COR-L47 (cell line): ENCODE data around the gene EMILIN3.

Experiments
- DNase-seq: peaks from one replicate; lab custom pipeline; 2025; lab: John Stamatoyannopoulos, UW

EMILIN3 gene

DNA sequence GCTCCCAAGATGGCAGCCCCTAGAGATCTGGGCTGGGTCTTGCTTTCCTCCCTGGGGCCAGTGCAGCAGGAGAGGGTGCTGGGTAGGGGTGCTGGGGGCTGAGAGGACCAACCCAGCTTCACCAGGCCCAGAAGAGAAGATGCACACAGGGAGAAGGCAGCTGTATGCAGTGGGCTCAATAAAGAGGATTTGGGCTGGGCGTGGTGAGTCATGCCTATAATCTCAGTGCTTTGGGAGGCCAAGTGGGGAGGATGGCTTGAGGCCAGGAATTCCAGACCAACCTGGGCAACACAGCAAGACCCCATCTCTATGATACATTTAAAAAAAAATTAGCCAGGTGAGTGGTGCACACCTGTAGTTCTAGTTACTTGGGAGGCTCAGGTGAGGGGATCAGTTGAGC lies 25.7 kb upstream of the EMILIN3 start:
- DNase-seq = no peak

DNA sequence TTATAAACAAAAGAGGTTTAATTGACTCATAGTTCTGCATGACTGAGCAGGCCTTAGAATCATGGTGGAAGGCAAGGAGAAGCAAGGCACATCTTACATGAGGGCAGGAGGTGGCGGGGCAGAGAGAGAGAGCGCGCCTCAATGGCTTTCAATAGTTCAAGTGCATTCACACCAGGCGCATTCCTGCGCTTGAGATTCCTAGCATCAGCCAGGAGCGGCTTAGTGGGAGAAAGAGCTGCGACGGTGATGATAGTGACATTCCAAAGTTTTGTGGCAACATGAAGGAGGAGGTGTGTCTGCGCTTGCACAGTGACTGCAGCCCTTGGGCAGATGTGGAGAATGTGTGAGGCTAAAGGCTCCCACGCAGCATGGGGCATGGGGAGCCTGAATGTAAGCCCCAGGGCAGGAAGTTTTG lies 25.0 kb upstream of the EMILIN3 start:
- DNase-seq = no peak

- DNase-seq = no peak
These were observed 24.3 kb upstream of the EMILIN3 start for GRCh38 chr20:41390889-41391288.

- no peak for DNase-seq
These were observed 20.8 kb upstream of the EMILIN3 start for GRCh38 chr20:41387444-41387851.

DNA sequence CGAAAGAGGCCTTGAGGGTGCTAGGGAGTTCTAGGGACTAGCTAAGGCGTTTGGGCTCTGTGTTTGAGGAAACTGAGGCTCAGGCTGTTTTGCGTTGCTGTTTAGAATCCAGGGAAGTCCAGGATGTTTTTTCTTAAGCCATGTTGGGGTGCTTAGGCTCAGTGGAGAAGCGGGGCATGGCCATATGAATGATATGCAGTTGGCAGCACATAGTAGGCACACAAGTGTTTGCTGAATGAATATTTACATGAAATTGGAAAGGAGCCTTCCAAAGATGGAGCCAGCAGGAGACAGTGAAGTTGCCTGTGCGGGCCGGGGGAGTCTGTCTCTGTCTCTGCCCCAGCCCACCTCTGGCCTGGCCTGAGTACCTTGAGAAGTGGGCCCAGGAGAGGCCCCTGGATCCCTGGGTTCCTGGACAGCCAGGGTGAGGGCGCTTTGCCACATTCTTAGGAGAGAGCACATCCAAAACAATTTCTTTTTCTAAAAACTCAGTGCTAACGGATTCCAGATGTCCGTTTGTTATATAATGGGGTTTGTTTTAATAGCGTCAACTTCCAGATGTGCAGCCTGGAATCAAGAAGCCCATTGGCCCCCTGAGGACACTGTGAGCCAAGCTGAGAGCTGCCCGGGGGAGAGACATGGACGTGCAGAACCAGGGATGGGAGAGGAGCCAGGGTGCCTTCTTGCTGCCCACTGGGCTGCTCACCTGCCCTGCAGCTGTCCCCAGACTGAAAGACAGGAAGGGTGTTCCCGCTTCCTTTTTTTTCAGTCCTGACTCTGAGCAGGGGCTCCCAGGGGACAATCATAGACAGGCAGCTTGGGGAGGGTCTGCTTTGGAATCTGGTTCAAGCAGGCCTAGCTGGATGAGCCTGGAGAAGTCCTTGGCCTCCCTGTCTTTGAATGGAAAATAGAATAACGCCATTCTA lies 20.1 kb upstream of the EMILIN3 start:
- no peak for DNase-seq

DNA sequence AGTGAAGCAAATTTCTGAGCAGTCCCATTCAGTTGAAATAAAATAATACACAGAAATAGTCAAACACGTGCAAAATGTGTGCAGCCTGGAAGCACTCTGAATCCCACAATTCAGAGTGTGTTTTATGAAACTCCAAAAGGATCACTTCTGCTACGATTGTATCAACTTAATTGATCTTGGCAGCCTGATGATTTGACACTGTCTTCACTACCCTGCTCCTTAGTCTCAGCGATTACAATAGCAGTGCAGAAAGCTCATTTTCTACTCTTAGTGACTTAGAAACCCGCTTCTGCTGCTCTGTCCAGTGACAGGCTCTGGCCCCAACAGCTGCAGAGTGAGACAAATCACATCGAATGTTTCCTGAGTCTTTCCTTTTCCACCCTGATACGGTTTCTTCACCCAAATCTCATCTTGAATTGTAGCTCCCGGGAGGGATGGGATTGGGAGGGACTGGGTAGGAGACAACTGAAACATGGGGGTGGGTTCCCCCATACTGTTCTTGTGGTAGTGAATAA lies 16.2 kb upstream of the EMILIN3 start:
- DNase-seq = no peak

- no peak for DNase-seq
These were observed 14.1 kb upstream of the EMILIN3 start for GRCh38 chr20:41380551-41381193.

DNA sequence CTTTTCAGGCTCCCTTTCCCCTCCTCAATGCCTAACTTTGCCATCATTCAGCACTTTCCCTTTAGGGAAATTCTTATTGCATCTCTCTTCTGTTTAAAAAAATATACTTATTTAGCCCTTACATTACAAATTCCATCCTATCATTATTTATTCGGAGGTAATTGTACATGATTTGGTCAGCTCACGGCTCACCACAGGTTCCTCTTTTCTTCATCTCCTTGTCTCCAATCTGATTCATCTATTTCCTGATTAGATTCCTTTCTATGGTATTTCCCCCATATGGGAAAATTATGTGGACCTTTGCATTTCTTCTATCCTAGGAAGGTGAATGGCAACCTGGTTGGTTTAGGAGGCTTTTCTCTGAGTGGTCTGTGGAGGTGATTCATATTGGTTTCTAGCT lies 12.9 kb upstream of the EMILIN3 start:
- no peak for DNase-seq

- no peak for DNase-seq
These were observed 10.7 kb upstream of the EMILIN3 start for GRCh38 chr20:41377275-41377674.

GRCh38 chr20:41376349-41376748 lies 9.7 kb upstream of the EMILIN3 start:
- DNase-seq = no peak

GRCh38 chr20:41375846-41376245 lies 9.2 kb upstream of the EMILIN3 start:
- no peak for DNase-seq

DNA sequence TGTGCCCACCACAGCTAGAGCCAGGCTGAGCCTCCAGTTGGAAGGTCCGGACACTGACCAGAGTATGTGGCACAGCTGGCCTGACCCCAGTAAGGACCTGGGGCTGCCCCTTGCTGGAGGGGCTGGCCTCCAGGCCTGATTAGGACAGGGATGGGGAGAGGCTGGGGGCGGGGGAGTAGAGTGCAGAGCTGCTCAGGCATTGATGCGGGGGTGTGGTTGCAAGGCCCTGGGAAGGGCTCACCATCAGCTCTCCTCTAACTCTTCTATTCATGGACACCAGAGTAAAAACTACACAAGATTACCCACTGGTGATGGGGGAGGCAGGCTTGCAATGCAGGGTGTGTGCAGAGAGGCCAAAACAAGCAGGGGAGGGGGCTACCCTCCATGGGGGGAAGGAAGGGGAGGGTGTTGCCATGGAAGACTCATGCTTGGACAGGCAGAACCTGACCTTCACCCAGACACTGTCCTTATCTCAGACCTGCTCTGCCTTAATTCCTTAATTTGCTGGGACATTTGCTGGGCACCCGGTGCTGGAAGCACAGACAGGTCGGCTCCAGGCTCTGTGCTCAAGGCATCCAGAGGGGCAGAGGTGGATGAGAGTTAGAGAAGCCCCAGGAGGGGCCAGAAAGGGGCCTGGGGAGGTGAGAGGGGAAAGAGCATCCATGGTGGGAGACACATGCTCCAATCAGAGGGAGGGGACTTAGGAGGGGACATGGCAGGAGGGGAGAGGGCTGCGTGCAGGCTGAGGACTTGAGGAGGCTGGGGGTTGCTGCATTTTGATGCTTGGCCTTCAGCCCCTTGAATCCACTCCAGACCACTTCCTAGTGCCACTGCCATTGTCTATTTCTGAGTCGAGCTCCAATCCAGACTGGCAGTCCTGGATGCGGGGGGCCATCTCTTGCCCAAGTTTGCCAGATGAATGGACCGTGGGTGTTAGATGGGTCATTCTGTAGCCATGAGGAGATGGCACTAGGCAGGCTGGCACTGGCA lies 7.6 kb upstream of the EMILIN3 start:
- no peak for DNase-seq

DNA sequence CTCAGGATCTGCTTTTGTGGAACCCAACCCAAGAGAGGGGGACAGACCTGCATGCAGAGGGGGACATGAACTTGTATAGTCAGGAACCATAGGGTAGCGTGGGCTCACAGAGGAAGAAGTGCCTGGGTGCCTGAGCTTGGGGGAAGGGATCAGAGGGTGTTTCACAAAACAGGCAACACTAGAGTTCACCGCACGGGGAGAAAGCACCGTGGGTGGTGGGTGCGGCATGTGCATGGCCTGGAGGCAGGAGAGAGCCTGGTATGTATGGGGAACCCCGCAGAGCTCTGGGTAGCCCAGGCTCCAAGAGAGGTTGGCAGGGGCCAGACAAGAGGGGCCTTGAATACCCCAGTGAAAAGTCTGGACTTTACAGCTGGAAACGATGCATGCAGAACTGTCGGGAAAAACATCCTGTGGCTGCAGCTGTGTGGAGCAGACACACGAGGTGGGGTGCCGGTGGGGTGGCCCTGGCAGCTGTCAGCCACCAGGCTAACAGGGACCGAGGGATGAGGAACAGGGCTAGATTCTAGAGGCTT lies 6.7 kb upstream of the EMILIN3 start:
- no peak for DNase-seq

GRCh38 chr20:41371371-41371770 lies 4.8 kb upstream of the EMILIN3 start:
- no peak for DNase-seq

GRCh38 chr20:41370176-41370575 lies 3.6 kb upstream of the EMILIN3 start:
- no peak for DNase-seq

DNA sequence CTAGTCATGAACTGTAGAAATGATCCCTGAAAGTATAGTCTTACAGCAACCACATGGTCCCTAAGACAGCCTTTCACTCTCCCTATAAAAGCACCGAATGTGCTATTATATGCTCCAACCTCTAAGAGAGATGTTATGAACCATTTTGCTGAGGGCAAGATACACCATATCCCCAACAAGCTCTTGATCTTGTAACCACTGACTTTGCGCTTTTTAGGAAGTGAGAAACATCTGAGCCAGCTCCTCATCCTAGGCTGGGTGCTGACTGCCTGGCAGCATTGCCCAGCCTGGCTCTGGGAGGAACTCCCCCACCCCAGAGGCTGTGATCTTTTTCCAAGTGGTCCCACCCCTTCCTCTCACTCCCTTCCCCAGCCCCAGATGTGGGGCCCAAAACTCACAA lies 3.1 kb upstream of the EMILIN3 start:
- no peak for DNase-seq

DNA sequence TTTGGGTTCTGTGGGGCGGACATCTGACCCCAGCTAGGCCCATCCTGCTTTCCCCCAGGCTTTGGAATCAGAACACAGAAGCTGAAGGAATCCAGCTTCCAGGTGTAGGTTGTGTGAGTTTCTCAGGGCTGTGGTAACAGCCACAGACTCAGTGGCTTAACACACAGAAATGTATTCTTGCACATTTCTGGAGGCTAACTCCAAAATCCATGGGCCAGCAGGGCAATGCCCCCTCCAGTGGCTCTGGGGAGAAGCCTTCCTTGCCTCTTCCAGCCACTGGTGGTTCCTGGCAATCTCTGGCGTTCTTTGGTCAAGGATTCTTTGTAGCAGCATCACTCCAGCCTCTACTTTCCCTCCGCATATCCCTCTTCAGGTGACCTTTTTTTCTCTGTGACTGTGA lies 1.3 kb upstream of the EMILIN3 start:
- DNase-seq = no peak

DNA sequence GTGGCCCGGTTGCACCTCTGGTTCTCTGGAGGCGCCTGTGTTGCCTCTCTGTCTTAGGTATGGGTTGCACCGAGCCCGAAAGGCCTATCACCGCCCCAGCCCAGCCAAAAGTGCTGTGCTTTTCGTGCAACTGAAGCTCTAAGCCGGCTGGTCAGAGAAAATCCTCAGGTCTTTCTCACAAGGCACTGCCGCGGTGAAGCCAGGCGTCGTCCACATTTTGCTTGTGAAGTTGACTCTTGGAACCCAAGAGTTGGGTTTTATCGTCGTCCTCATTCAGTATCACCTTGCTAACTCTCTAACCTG lies 726 bp upstream of the EMILIN3 start:
- DNase-seq = no peak

- DNase-seq = peak; percentile 37
These were observed 657 bp downstream of the EMILIN3 start for GRCh38 chr20:41365777-41366545.

- no peak for DNase-seq
These were observed 1.5 kb downstream of the EMILIN3 start for GRCh38 chr20:41364967-41365765.
